Measurements from ENCODE around the gene MRC1.

- TF ChIP-seq CBX2 (IDR thresholded peaks at IDR 0.05; ENCODE audit: low read depth, low read length): no peak
- no peak for TF ChIP-seq CBX2 (CRISPR knock-in tag; IDR thresholded peaks at IDR 0.05; ENCODE audit: low read depth)
- TF ChIP-seq ZNF776 (CRISPR knock-in tag; IDR thresholded peaks at IDR 0.05): no peak
- TF ChIP-seq IKZF1 (IDR thresholded peaks at IDR 0.05): no peak
- TF ChIP-seq ZFX (CRISPR knock-in tag; IDR thresholded peaks at IDR 0.05; ENCODE audit: low read depth): no peak
- no peak for TF ChIP-seq CEBPG (CRISPR knock-in tag; IDR thresholded peaks at IDR 0.05)
- TF ChIP-seq GATA4 (IDR thresholded peaks at IDR 0.05; ENCODE audit: borderline replicate concordance, low read depth): no peak
- no peak for TF ChIP-seq CTCF (CRISPR knock-in tag; IDR thresholded peaks at IDR 0.05)
- no peak for TF ChIP-seq KLF13 (CRISPR knock-in tag; IDR thresholded peaks at IDR 0.05)
- no peak for TF ChIP-seq RFX5 (IDR thresholded peaks at IDR 0.05; ENCODE audit: low read depth, low read length)
- TF ChIP-seq POLR2A (IDR thresholded peaks at IDR 0.05; ENCODE audit: insufficient read depth in 1 of 2, low read depth in 2 of 2, low read length in 2 of 2): no peak
Observed at GRCh38 chr10:17842641-17843040, 33.5 kb downstream of the MRC1 start.

Data from HepG2 (cell line).